Left ventricle myocardium inferior (tissue), 1 donor: ENCODE measurements around the gene ATL1. TPM values are rescaled to one million over a fixed set of nuclear protein-coding genes. Genes with fewer than 3 reads are reported as not detected.

Experiments used
- DNase-seq: peaks from one replicate; pipeline ENCODE4 v3.0.0-alpha.2; 2020
- H3K27ac ChIP-seq: fragments of 200-600 bp; replicated peaks from 2 replicates; pipeline ENCODE4 v1.8.0; 2021
- H3K27me3 ChIP-seq: fragments of 200-600 bp; 2 replicates; pipeline ENCODE4 v1.8.0; 2021; ENCODE audit warnings: low read depth
- H3K36me3 ChIP-seq: fragments of 200-600 bp; 2 replicates; pipeline ENCODE4 v1.8.0; 2021
- H3K4me1 ChIP-seq: fragments of 200-600 bp; 2 replicates; pipeline ENCODE4 v1.8.0; 2021
- H3K4me3 ChIP-seq: fragments of 200-600 bp; 2 replicates; pipeline ENCODE4 v1.8.0; 2021; ENCODE audit warnings: mild to moderate bottlenecking, moderate library complexity
- H3K9me3 ChIP-seq: fragments of 200-600 bp; replicated peaks from 2 replicates; pipeline ENCODE4 v1.8.0; 2021
- CTCF ChIP-seq: fragments of 200-600 bp; IDR thresholded peaks from 2 replicates; pipeline ENCODE4 v1.8.0; 2021; ENCODE audit warnings: antibody characterized with exemption, mild to moderate bottlenecking, borderline replicate concordance
- intact Hi-C: fragments of 100-400 bp; cut with micrococcal nuclease; formaldehyde crosslinking; loops from one replicate; pipeline ENCODE4 v1.11.0; 2022
- total RNA-seq: library from RNA; stranded (reverse); fragmentation: NEBNext Ultra II Directional; extraction: Animal tissue kit (Norgen Biotek cat#: 25700); gene quantifications from one replicate; pipeline ENCODE4 v1.2.1, GENCODE V29; 2021
- donor health status: DM: no; HTN: yes; CAD: no; lungs with severe emphysema.

Gene ATL1
- total RNA-seq, 1 donor from 2014 or later, result 1.6 TPM

- peak overlapping the region; percentile 26 for H3K27ac ChIP-seq
- peaks cover 19% of the 10 kb centered on the region for H3K4me1 ChIP-seq
Observed at GRCh38 chr14:50521912-50522341, 38.0 kb upstream of the ATL1 start.

GRCh38 chr14:50523271-50524041 is 36.5 kb upstream of the ATL1 start:
- peaks cover 19% of the 10 kb centered on the region for H3K4me1 ChIP-seq
- no peak for TF ChIP-seq CTCF
- intact Hi-C loops, result no loop called here

More at GRCh38 chr14:50521912-50522341, 38.0 kb upstream of the ATL1 start:
- no peak for DNase-seq
- Histone ChIP-seq H3K27me3 (no peaks in the 10 kb centered on the region), H3K9me3 (no peaks in the 10 kb centered on the region), H3K36me3 (no peaks in the 10 kb centered on the region), H3K4me3 (no peak overlapping the region)
- intact Hi-C loops, result no loop called here
- TF ChIP-seq CTCF, result no peak

GRCh38 chr14:50524060-50524459 is 35.9 kb upstream of the ATL1 start:
- peaks cover 22% of the 10 kb centered on the region for H3K4me1 ChIP-seq

More at GRCh38 chr14:50523271-50524041, 36.5 kb upstream of the ATL1 start:
- H3K4me3 ChIP-seq, result no peak overlapping the region
- no peaks in the 10 kb centered on the region for H3K36me3 ChIP-seq
- H3K9me3 ChIP-seq, result no peaks in the 10 kb centered on the region
- no peak overlapping the region for H3K27ac ChIP-seq
- DNase-seq, result no peak
- no peaks in the 10 kb centered on the region for H3K27me3 ChIP-seq

GRCh38 chr14:50524731-50525515 is 35.0 kb upstream of the ATL1 start:
- peaks cover 28% of the 10 kb centered on the region for H3K4me1 ChIP-seq
- no peak for TF ChIP-seq CTCF
- no peak for DNase-seq
- H3K36me3 ChIP-seq, result no peaks in the 10 kb centered on the region
- H3K27ac ChIP-seq, result no peak overlapping the region
- no peak overlapping the region for H3K4me3 ChIP-seq
- no peaks in the 10 kb centered on the region for H3K9me3 ChIP-seq
- intact Hi-C loops, result no loop called here
- H3K27me3 ChIP-seq, result no peaks in the 10 kb centered on the region

More at GRCh38 chr14:50524060-50524459, 35.9 kb upstream of the ATL1 start:
- no peak overlapping the region for H3K4me3 ChIP-seq
- no peaks in the 10 kb centered on the region for H3K36me3 ChIP-seq
- intact Hi-C loops, result no loop called here
- no peak overlapping the region for H3K27ac ChIP-seq
- H3K9me3 ChIP-seq, result no peaks in the 10 kb centered on the region
- H3K27me3 ChIP-seq, result no peaks in the 10 kb centered on the region
- DNase-seq, result no peak
- TF ChIP-seq CTCF, result no peak

GRCh38 chr14:50528000-50528399 is 31.9 kb upstream of the ATL1 start:
- H3K27ac ChIP-seq, result no peak overlapping the region
- peaks cover 44% of the 10 kb centered on the region for H3K4me1 ChIP-seq
- H3K9me3 ChIP-seq, result no peaks in the 10 kb centered on the region
- no peak for DNase-seq
- no peaks in the 10 kb centered on the region for H3K36me3 ChIP-seq
- no peak for TF ChIP-seq CTCF
- intact Hi-C loops, result no loop called here
- no peak overlapping the region for H3K4me3 ChIP-seq
- H3K27me3 ChIP-seq, result no peaks in the 10 kb centered on the region
